Measurements from ENCODE around the gene TGM5. TPM values are rescaled to one million over a fixed set of nuclear protein-coding genes. Genes with fewer than 3 reads are reported as not detected.

TGM5 gene
- total and polyA plus RNA-seq, 2 donors (not counting 3 experiments of a cell fraction or from before 2014, with no cell fraction given), result not detected

DNA sequence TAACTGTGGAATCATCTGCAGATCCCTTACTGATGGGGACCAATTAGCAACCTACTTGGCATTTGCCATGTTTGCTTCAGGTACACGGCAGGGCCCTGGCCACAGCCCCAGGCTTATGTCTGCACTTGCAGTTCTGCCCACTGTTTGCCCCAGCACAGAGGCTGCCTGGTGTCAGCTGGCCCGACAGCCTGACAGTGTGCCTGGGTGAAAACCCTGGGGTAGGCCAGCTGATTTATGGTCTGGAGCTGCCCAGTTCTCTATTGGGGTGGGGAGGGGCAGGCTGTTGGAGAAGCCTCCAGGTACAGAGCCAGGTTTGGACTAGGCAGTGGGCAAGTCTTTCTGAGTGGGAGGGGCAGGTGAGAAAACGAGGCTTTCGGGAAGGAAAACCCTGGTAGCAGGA, 11.2 kb upstream of the TGM5 start:
- H3K79me2 ChIP-seq (ENCODE audit: control insufficient read depth, insufficient read depth, low read length), result no peaks in the 10 kb centered on the region
- H3K4me2 ChIP-seq (ENCODE audit: insufficient read depth, low read length), result no peak overlapping the region
- intact Hi-C loops (cut with micrococcal nuclease) (no loop called here), dilution Hi-C loops (cut with MboI; ENCODE audit: extremely low pct_ligation_motif_present, low sequenced_read_pairs) (no loop called here)
- TF ChIP-seq POLR2A (IDR thresholded peaks at IDR 0.05; ENCODE audit: low read depth, low read length) (no peak), EZH2 (IDR thresholded peaks at IDR 0.05; ENCODE audit: borderline replicate concordance, low read depth, low read length, severe bottlenecking) (no peak), MYC (IDR thresholded peaks at IDR 0.05; ENCODE audit: low read depth, low read length) (no peak)
- TF ChIP-seq, protein P1, sequence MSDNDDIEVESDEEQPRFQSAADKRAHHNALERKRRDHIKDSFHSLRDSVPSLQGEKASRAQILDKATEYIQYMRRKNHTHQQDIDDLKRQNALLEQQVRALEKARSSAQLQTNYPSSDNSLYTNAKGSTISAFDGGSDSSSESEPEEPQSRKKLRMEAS (IDR thresholded peaks at IDR 0.05; ENCODE audit: insufficient read depth, insufficient read length), result no peak
- ChIA-PET POLR2A (no interaction called here), CTCF (interaction anchor here (1.0 to 1.7 kb wide), 2 partner anchors 52 to 74 kb away, joined by 3 to 10 read pairs; no protein-coding TSS in a partner anchor)
- H3K9me3 ChIP-seq (replicated peaks; ENCODE audit: control insufficient read depth, insufficient read depth, low read length), result no peaks in the 10 kb centered on the region
- no peaks in the 10 kb centered on the region for H3K4me1 ChIP-seq (ENCODE audit: control insufficient read depth, extremely low read depth, insufficient read depth, low read length)
- DNase-seq (ENCODE audit: low read depth, low spot score) (no peak), FAIRE-seq (no peak)
- no peak overlapping the region for H3K9ac ChIP-seq (replicated peaks; ENCODE audit: extremely low read depth, insufficient read depth, low read length)
- BruUV-seq (replicated peaks), result no TSS peak
- no peaks in the 10 kb centered on the region for H3K9me1 ChIP-seq (replicated peaks; ENCODE audit: control insufficient read depth, extremely low read depth, insufficient read depth, low read length)
- peaks cover 0 to 6% of the 10 kb centered on the region in 2 experiments for H3K27me3 ChIP-seq (ENCODE audit: control insufficient read depth in 2 of 2, insufficient read depth in 2 of 2, low read length in 2 of 2)
- H3K27ac ChIP-seq (ENCODE audit: insufficient read depth, low read depth, low read length), result no peak overlapping the region
- no peaks in the 10 kb centered on the region for H3K36me3 ChIP-seq (ENCODE audit: control insufficient read depth in 2 of 2, extremely low read depth in 1 of 2, insufficient read depth in 2 of 2, low read length in 2 of 2)
- H4K20me1 ChIP-seq (replicated peaks; ENCODE audit: control insufficient read depth, extremely low read depth, insufficient read depth, low read length), result no peaks in the 10 kb centered on the region
- no peak overlapping the region for H2AFZ ChIP-seq (ENCODE audit: low read depth, low read length)
- H3K4me3 ChIP-seq (replicated peaks in 1 of 3; ENCODE audit: insufficient read depth in 1 of 3, low read depth in 1 of 3, low read length in 3 of 3), result no peak overlapping the region

DNA sequence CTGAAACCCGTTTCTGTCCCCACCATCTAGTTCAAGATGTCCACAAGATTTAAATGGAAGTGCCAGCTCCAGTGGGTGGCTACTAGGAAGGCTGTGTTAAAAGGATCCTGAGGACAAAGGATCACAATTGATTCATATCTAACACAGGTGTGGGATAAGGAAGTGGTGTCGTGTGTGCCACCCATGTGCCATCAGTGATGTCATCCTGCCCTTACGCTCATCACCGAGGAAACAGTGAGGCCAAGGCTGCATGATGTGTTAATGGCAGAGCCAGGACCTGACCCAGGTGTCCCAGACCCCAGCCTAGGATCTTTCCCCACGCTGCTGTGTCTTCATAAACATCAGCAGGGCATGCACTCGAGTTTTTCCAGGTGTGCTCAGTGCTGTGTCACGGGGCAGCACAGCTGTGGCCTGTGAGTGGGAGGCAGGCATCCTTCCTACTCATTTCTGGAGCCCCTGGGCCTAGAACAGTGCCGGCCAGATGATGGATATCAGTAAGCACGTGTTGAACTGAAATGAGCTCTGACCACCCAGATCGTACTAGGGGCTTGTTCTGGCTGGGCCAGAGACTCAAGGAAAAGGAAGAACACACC, 10.6 kb upstream of the TGM5 start:
- intact Hi-C loops (cut with micrococcal nuclease) (no loop called here), dilution Hi-C loops (cut with MboI; ENCODE audit: extremely low pct_ligation_motif_present, low sequenced_read_pairs) (no loop called here)
- BruUV-seq (replicated peaks), result no TSS peak
- FAIRE-seq (no peak), DNase-seq (ENCODE audit: low read depth, low spot score) (no peak)
- Histone ChIP-seq H3K9me3 (replicated peaks; ENCODE audit: control insufficient read depth, insufficient read depth, low read length) (no peaks in the 10 kb centered on the region), H2AFZ (ENCODE audit: low read depth, low read length) (no peak overlapping the region), H3K9me1 (replicated peaks; ENCODE audit: control insufficient read depth, extremely low read depth, insufficient read depth, low read length) (no peaks in the 10 kb centered on the region), H4K20me1 (replicated peaks; ENCODE audit: control insufficient read depth, extremely low read depth, insufficient read depth, low read length) (no peaks in the 10 kb centered on the region), H3K9ac (replicated peaks; ENCODE audit: extremely low read depth, insufficient read depth, low read length) (no peak overlapping the region), H3K4me3 (replicated peaks in 1 of 3; ENCODE audit: insufficient read depth in 1 of 3, low read depth in 1 of 3, low read length in 3 of 3) (no peak overlapping the region), H3K4me1 (ENCODE audit: control insufficient read depth, extremely low read depth, insufficient read depth, low read length) (no peaks in the 10 kb centered on the region), H3K79me2 (ENCODE audit: control insufficient read depth, insufficient read depth, low read length) (no peaks in the 10 kb centered on the region), H3K27ac (ENCODE audit: insufficient read depth, low read depth, low read length) (no peak overlapping the region), H3K4me2 (ENCODE audit: insufficient read depth, low read length) (no peak overlapping the region), H3K27me3 (ENCODE audit: control insufficient read depth in 2 of 2, insufficient read depth in 2 of 2, low read length in 2 of 2) (peaks cover 0 to 6% of the 10 kb centered on the region in 2 experiments), H3K36me3 (ENCODE audit: control insufficient read depth in 2 of 2, extremely low read depth in 1 of 2, insufficient read depth in 2 of 2, low read length in 2 of 2) (no peaks in the 10 kb centered on the region)
- ChIA-PET POLR2A (no interaction called here), CTCF (interaction anchor here (1.0 to 3.2 kb wide), 4 partner anchors 8 to 73 kb away, joined by 3 to 25 read pairs (median 10); no protein-coding TSS in a partner anchor)
- no peak for TF ChIP-seq FOS (IDR thresholded peaks at IDR 0.05; ENCODE audit: borderline replicate concordance, insufficient read depth, low read length)
- no peak for TF ChIP-seq POLR2AphosphoS5 (IDR thresholded peaks at IDR 0.05; ENCODE audit: insufficient read depth, low read depth, low read length)
- no peak for TF ChIP-seq POLR2A (IDR thresholded peaks at IDR 0.05; ENCODE audit: low read depth, low read length)
